GM19240 (cell line): ENCODE data around the gene ACVR1B.

ENCODE experiments used
- DNase-seq: peaks from one replicate; pipeline ENCODE4 v3.0.0; 2011; ENCODE audit warnings: low spot score; ENCODE audit not compliant: insufficient read length

Gene ACVR1B

GRCh38 chr12:52020539-52021336 is 69.2 kb downstream of the ACVR1B start:
- no peak for DNase-seq

DNA sequence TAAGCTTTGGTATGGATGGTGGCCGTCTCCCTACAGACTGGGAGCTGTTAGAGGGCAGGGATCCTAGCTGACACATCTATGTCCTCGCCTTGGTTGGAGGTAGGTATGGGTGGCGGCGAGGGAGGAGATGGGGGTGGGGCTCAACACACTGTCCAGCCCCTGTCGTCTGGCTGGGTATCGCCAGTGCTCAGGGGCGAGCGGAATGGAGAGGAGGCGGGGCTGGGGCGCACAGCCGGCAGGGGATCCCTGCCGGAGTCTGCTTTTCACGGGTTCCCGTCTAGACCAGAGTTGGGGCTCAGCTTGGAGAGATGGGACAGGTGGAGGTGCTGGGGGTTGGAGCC is 71.3 kb downstream of the ACVR1B start:
- no peak for DNase-seq

- DNase-seq, result peak; percentile 89
These were observed 71.9 kb downstream of the ACVR1B start for GRCh38 chr12:52023182-52023975.

GRCh38 chr12:52023976-52024688 is 72.6 kb downstream of the ACVR1B start:
- no peak for DNase-seq

DNA sequence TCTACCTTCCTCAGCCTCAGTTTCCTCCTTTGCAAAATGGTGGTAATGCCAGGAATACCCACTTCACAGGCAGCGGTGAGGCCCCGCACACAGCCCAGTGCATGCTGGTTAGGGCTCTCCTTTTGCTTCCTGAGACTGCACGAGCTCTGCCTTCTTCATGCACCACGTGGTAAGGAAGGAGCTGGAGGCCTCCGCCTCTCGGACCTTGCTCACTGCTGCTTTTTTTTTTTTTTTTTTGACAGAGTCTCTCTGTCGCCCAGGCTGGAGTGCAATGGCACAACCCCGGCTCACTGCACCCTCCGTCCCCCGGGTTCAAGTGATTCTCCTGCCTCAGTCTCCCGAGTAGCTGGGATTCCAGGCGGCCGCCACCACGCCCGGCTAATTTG is 73.3 kb downstream of the ACVR1B start:
- no peak for DNase-seq

DNA sequence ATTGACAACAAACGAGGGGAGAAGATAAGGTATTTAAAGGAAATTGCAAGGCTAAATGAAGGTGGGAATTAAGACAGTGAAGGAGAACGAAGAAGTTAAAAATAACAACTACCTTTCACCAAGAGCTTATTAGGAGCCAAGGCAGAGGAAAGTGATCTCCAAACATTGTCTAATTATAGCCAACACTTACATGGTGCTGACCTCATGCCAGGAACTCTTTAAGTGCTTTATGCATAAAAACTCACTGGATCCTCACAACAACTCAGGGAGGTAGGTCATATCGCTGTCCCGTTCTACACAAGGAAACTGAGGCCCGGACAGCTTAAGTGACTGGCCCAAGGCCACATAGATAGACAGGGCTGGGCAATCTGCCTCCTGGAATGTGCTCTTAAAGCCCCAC is 74.8 kb downstream of the ACVR1B start:
- DNase-seq, result no peak

- DNase-seq, result no peak
These were observed 75.8 kb downstream of the ACVR1B start for GRCh38 chr12:52027085-52027843.

DNA sequence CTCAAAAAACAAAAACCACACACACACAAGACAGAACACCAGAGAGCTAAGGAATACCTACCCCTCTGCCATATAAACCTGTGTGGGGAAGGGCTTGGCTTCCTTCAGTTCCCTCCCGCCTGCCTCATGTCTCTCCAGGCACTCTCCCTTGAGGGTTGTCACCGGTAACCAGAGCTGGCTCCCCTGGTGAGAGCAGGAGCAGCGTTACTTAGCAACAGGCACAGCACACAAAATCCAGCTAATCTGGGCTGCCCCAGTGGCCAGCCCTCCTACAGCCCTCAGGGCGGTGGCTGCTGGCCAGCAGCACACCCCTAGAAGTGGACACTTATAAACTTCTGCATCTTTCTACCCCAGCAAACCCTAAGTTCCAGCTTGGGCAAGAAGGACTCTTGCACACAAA is 78.2 kb downstream of the ACVR1B start:
- DNase-seq, result no peak

- no peak for DNase-seq
These were observed 80.9 kb downstream of the ACVR1B start for GRCh38 chr12:52032446-52032803.

GRCh38 chr12:52032804-52033445 is 81.4 kb downstream of the ACVR1B start:
- peak; percentile 98 for DNase-seq

GRCh38 chr12:52033446-52034140 is 82.1 kb downstream of the ACVR1B start:
- no peak for DNase-seq

DNA sequence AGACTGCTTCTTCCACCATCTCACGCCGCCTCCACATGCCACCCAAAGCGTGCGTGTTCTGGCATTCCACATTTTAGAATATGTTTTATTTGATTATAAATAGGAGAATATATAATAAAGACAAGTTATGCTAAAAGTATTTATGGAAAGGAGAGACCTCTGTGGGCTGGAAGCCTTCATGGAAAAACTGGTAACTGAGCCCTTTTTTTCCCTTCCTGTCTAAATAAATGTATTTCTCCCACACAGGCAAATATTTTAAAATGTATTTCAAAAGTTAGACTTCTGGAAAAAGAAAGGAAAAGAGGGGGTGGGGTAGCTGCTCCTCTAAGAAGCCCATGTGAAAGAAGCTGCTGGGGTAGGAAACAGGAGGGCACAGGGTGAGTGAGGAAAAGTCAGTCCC is 83.7 kb downstream of the ACVR1B start:
- no peak for DNase-seq

GRCh38 chr12:52035926-52036325 is 84.4 kb downstream of the ACVR1B start:
- DNase-seq, result no peak

- peak; percentile 61 for DNase-seq
These were observed 85.2 kb downstream of the ACVR1B start for GRCh38 chr12:52036587-52037171.

DNA sequence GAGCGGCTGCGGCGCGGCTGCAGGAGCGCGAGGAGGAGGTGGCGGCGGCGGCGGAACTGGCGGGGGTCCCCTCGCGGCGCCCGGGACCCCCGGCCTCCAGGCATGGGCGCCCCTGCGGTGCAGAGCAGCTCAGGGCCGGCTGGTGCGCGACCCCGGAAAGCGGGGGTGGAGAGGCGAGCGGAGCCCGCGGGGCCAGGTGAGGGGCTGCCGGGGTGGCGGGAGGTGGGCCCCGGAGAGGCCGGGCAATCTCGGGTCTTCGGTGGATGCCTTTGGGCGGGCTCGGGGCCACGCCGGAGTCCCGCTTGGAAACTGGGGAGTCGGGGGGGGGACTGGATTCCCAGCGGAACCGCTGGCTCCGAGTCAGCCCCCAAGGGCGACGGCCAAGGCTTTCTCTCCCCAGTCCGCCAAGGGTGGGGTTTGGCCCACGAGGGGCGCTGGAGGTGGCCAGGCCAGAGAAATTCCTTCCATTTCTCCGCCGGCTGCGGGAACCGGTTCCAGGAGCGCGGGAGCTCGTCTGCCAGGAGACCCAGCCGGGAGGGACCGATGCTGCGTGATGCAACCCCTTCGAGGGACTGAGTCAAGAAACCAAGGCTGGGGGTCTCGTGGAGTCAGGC is 85.9 kb downstream of the ACVR1B start:
- no peak for DNase-seq

DNA sequence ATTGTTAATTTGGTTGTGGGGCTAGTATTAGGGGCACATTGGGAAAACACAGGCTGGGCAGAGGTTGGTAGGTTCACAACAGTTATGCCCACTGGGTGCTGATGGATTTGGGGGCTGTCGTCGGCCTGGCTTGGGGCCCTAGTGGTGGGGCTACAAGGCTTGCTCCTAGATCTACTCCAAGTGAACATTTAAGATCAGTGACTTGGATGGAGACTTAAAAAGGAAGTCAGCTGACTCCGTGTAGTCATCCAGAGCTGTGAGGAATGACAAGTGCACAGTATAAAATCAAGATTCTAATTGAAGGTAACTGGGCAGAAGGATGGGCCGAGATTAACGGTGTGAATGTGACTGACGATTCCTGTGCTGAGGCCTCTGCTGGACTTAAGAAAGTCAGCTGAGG is 86.9 kb downstream of the ACVR1B start:
- DNase-seq, result no peak

DNA sequence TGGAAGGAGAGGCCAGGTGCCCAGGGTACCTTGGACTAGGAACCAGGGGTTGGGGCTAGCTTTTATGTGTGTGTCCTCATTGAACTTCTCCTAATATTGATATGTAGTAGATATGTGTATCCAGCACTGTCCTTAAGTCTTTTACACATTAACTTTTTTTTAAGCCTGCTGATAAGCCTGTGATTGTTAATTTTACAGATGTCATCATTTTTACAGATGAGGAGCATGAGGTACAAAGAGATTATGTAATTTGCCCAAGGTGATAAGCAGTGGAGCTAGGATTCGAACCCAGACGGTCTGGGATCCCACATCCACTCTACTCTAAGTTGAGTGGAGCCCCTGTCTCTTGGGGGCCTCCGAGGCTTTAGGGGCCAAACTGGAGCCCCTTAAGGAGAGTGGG is 89.5 kb downstream of the ACVR1B start:
- DNase-seq, result no peak

- DNase-seq, result no peak
These were observed 90.2 kb downstream of the ACVR1B start for GRCh38 chr12:52041695-52042123.

GRCh38 chr12:52042706-52043385 is 91.3 kb downstream of the ACVR1B start:
- DNase-seq, result no peak
